GM12801 (cell line): Measurements from ENCODE around the gene NOTO.

ENCODE experiments used
- CTCF ChIP-seq: IDR thresholded peaks from one replicate; pipeline ENCODE4 v1.5.1; 2011; ENCODE audit warnings: control low read depth; ENCODE audit not compliant: insufficient read length; ENCODE audit errors: extremely low read depth

Gene NOTO

GRCh38 chr2:73259276-73259675 lies 56.9 kb downstream of the NOTO start:
- no peak for TF ChIP-seq CTCF

GRCh38 chr2:73259704-73260337 lies 57.4 kb downstream of the NOTO start:
- TF ChIP-seq CTCF, result no peak

GRCh38 chr2:73260338-73260984 lies 58.1 kb downstream of the NOTO start:
- TF ChIP-seq CTCF, result no peak
